HepG2 (cell line): ENCODE data around the gene TRA2B. TPM values are rescaled to one million over a fixed set of nuclear protein-coding genes. Genes with fewer than 3 reads are reported as not detected.

Source experiments
- ATF7-NPFF ChIP-seq: sonication (generic); formaldehyde crosslinking; IDR thresholded peaks from 2 replicates; pipeline ENCODE4 v1.8.1; 2023; ENCODE audit warnings: mild to moderate bottlenecking, low read depth, missing genetic modification reagents, moderate library complexity
- CSRNP1 ChIP-seq: sonication (generic); formaldehyde crosslinking; IDR thresholded peaks from 2 replicates; pipeline ENCODE4 v1.8.1; 2023; ENCODE audit warnings: mild to moderate bottlenecking, missing genetic modification reagents
- GPN1 ChIP-seq: sonication (generic); formaldehyde crosslinking; IDR thresholded peaks from 2 replicates; pipeline ENCODE4 v1.5.1; 2020; ENCODE audit warnings: missing genetic modification reagents, borderline replicate concordance
- NCOA2 ChIP-seq: sonication (generic); formaldehyde crosslinking; IDR thresholded peaks from 2 replicates; pipeline ENCODE4 v1.8.0; 2022; ENCODE audit warnings: inconsistent platforms
- PREB ChIP-seq: sonication (generic); formaldehyde crosslinking; IDR thresholded peaks from 2 replicates; pipeline ENCODE4 v1.4.0; 2020; ENCODE audit warnings: missing genetic modification reagents
- SIN3B ChIP-seq: fragments of 150-350 bp; IDR thresholded peaks from 2 replicates; pipeline ENCODE4 v1.6.1; 2014; ENCODE audit warnings: low read length
- SMARCE1 ChIP-seq: fragments of 450-650 bp; IDR thresholded peaks from 2 replicates; pipeline ENCODE4 v1.6.1; 2017; ENCODE audit warnings: borderline replicate concordance
- TRAFD1 ChIP-seq: sonication (generic); formaldehyde crosslinking; IDR thresholded peaks from 2 replicates; pipeline ENCODE4 v1.5.1; 2020; ENCODE audit warnings: missing genetic modification reagents, mild to moderate bottlenecking, borderline replicate concordance
- USF2 ChIP-seq, 2 experiments: sonication (generic) in 1 of 2; formaldehyde crosslinking in 1 of 2; IDR thresholded peaks; 2 replicates each; pipeline versions ENCODE4 v1.5.1 to v1.6.1; 2011 to 2020; ENCODE audit warnings: borderline replicate concordance in 1 of 2, low read depth in 1 of 2, low read length in 1 of 2, mild to moderate bottlenecking in 1 of 2, missing genetic modification reagents in 1 of 2, moderate library complexity in 1 of 2
- YEATS2 ChIP-seq: sonication (generic); formaldehyde crosslinking; IDR thresholded peaks from 2 replicates; pipeline ENCODE4 v1.4.0; 2020; ENCODE audit warnings: missing genetic modification reagents, borderline replicate concordance
- ZNF274 ChIP-seq: sonication (generic); formaldehyde crosslinking; IDR thresholded peaks from 2 replicates; pipeline ENCODE4 v1.5.1; 2020; ENCODE audit warnings: mild to moderate bottlenecking, missing genetic modification reagents
- ZNF362 ChIP-seq: sonication (generic); formaldehyde crosslinking; IDR thresholded peaks from 2 replicates; pipeline ENCODE4 v1.4.0; 2020; ENCODE audit warnings: missing genetic modification reagents, mild to moderate bottlenecking, borderline replicate concordance
- ZNF552 ChIP-seq: sonication (generic); formaldehyde crosslinking; IDR thresholded peaks from 2 replicates; pipeline ENCODE4 v1.9.0; 2022; ENCODE audit warnings: missing genetic modification reagents, mild to moderate bottlenecking, borderline replicate concordance
- ZNF619 ChIP-seq: sonication (generic); formaldehyde crosslinking; IDR thresholded peaks from 2 replicates; pipeline ENCODE4 v1.4.0; 2020; ENCODE audit warnings: mild to moderate bottlenecking, missing genetic modification reagents
- ZXDC ChIP-seq: sonication (generic); formaldehyde crosslinking; IDR thresholded peaks from 2 replicates; pipeline ENCODE4 v1.5.0; 2020; ENCODE audit warnings: mild to moderate bottlenecking, missing genetic modification reagents
- polyA plus RNA-seq, 8 experiments: library from polyadenylated mRNA; depleted of rRNA in 3 of 8; stranded (reverse) in 7 of 8; unstranded in 1 of 8; fragments of >200 nt; fragmentation: Illumina TruSeq in 4 of 8; extraction: Trizol in 4 of 8; gene quantifications; 2 replicates each; pipeline versions ENCODE4 v1.2.1 to v1.2.3, GENCODE V29; 2011 to 2016; ENCODE audit warnings: low read depth in 4 of 8, missing spikeins in 1 of 8, mixed read lengths in 1 of 8; ENCODE audit not compliant: insufficient read depth in 1 of 8
- total RNA-seq, 5 experiments: library from RNA; depleted of rRNA; stranded (reverse); fragments of >200 nt; fragmentation: Illumina TruSeq; extraction: Trizol; gene quantifications; 2 replicates each; pipeline ENCODE4 v1.2.3, GENCODE V29; 2016; ENCODE audit warnings: low read depth in 1 of 5

Gene TRA2B
- total and polyA plus RNA-seq, 2 of the 13 experiments (the other 11 are each of a cell fraction or from before 2014, with no cell fraction given) = 105 to 241 TPM

- no peak for TF ChIP-seq CSRNP1 (CRISPR knock-in tag)
- 0 out of 2 replicates have a peak, but pooled peaks have one; percentile 15 for TF ChIP-seq NCOA2 (CRISPR knock-in tag)
- TF ChIP-seq ZNF362 (CRISPR knock-in tag) = no peak
- 0 out of 2 replicates have a peak, but pooled peaks have one; percentile 40 for TF ChIP-seq ZNF619 (CRISPR knock-in tag)
- no peak for TF ChIP-seq TRAFD1 (CRISPR knock-in tag)
- no peak for TF ChIP-seq SMARCE1
- TF ChIP-seq USF2 (IDR thresholded peaks at IDR 0.05; ENCODE audit: low read depth, low read length) = no peak
- no peak for TF ChIP-seq USF2 (CRISPR knock-in tag; IDR thresholded peaks at IDR 0.05; ENCODE audit: borderline replicate concordance)
- TF ChIP-seq ATF7-NPFF = no peak
- TF ChIP-seq ZXDC (CRISPR knock-in tag) = no peak
- no peak for TF ChIP-seq ZNF552
- TF ChIP-seq ZNF274 = no peak
- no peak for TF ChIP-seq PREB (CRISPR knock-in tag)
- TF ChIP-seq YEATS2 (CRISPR knock-in tag) = no peak
- no peak for TF ChIP-seq SIN3B
- TF ChIP-seq GPN1 (CRISPR knock-in tag) = no peak
Observed at GRCh38 chr3:185960522-185961288, 22.9 kb upstream of the TRA2B start (continued).
